Measurements from ENCODE around the gene SLC48A1.
A peak's percentile ranks its signal among the peaks of the same experiment; 100 is the strongest.

Gene SLC48A1

DNA sequence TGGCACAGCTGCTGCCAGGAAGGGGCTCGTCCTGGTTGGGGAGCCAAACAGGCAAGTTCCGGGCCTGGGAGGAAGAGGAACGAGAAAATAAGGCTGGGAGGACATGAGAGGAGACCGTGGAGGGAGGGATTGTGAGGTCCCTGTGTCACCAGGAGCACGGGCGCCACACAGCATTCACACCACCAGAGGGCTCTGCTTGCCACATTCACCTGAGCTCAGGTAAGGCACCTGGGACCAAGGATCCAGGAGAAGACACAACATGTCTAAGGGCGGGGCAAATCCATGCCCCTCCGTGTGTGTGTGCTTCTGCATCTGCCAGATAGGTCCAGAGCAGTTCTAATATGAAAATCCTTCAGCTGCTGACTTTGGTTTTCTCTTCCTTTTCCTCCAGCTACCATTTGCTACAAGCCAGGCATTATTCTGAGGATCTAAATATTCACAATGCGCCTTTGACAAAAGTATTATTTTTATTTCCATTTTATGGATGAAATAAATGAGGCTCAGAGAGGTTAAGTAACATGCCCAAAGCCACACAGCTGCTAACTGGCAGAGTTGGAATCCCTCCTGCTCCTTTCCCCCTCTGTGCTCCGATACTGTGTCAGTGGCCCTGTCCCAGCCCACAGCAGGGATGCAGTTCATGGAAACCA lies 28.9 kb upstream of the SLC48A1 start:
- peak; percentile 78 for DNase-seq (ENCODE audit: low read depth, low spot score)

DNA sequence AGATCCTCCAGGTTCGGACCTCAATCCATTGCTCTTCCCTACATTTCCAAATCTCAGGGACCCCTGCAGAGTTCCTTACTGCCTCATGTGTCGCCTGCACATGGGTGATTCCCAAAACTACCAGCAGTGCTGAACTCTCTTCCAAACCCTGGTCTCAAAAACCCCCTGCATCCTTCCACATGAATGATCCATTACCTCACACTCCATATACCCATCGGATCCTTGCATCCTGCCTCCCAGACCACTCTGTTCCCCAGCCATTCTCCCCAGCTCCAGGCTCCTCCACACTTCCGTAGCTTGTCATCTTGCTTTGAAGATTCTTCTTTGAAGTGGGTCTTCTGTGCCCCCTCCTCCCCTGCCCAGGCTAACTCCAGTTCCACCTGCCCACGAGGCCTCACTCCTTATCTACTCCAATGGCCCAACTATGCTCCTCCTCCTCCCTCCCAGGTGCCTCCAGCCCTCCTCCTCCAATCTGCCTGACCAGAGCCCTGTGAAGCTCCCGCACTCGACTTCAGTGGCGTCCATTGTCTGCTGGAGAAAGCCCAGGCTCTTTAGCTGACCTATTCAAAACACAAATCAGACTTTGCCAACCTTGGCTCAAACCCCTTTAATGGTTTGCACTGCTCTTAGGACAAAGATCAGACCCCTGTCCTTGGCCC lies 28.1 kb upstream of the SLC48A1 start:
- DNase-seq (ENCODE audit: low read depth, low spot score), result no peak

DNA sequence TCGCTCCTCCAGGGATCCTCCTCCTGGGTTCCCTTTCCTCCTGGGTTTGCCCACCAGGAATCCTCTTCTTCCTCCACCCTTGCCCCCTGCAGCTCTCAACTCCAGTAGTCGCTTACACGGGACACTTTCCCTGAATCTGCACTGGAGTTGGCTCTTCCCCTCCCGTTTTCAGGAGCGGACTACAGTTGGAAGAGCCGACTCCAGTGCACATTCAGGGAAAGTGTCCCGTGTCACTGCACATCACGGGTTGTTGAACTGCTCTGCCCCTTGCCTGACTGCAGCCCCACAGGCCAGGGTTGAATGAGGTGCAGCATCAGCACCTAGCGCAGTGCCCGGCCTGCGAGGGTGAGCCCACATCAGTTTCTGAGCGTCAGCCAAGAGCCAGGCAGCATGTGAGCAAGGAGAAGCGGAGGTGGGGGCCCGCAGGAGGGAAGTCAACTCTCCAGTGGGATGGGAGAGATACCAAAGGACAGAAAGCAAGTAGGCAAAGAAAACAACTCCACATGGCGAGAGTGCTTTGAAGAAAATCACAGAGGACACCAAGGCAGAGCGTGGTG lies 27.5 kb upstream of the SLC48A1 start:
- no peak for DNase-seq (ENCODE audit: low read depth, low spot score)

DNA sequence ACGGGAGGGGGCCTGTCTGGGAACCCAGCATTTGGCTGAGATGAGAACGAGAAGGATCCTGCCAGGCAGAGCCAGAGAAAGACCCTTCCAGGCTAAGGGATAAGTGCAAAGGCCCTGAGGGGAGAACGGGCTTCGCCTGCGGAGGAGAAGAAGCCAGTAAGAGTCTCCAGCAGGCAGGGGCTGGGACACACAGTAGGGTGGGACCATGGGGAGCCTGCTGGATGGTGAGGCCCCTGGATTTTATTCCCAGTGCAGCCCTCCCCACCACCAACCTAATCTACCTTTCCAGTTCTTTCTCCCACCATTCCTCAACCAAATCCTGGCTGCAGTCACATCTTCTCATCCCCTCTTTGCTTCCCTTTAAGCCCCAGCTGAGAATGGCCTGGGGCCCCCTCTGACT lies 27.0 kb upstream of the SLC48A1 start:
- DNase-seq (ENCODE audit: low read depth, low spot score), result no peak

DNA sequence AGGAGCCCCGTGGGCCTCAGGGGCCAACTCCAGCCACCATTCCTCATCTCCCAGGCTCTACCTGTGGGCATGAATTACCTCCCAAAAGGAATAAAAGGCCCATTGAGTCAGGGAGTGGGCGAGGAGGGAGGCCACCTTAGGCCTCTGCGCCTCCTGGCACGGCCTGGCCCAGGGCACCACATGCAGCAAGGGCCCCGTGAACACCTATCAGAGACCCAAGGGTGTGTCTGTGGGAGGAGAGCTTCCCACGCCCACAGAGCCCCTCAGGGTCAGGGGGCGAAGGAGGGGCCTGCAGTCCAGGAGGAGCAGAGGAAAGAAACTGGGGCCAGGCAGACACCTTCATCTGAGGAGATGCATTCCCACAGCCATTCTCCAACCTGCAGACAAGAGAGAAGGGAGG lies 26.5 kb upstream of the SLC48A1 start:
- DNase-seq (ENCODE audit: low read depth, low spot score), result no peak

DNA sequence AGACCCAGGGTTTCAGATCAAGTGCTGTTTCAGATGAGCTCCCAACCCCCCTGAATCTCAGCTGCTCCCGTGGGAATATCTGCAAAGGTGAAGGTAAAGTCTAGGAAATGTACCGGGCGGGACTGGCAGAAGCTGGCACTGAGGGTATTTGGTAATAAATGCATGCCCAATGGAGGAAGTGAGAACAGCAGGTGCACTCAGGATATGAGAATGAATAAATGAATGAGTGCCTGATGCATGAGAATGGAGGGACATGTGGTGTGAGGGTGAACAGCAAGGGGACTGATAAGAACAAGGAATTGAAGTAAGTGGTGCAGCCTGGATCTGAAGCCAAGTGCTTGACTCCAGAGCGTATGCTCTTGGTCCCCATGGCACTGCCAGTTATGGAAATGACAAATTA lies 25.9 kb upstream of the SLC48A1 start:
- DNase-seq (ENCODE audit: low read depth, low spot score), result no peak

DNA sequence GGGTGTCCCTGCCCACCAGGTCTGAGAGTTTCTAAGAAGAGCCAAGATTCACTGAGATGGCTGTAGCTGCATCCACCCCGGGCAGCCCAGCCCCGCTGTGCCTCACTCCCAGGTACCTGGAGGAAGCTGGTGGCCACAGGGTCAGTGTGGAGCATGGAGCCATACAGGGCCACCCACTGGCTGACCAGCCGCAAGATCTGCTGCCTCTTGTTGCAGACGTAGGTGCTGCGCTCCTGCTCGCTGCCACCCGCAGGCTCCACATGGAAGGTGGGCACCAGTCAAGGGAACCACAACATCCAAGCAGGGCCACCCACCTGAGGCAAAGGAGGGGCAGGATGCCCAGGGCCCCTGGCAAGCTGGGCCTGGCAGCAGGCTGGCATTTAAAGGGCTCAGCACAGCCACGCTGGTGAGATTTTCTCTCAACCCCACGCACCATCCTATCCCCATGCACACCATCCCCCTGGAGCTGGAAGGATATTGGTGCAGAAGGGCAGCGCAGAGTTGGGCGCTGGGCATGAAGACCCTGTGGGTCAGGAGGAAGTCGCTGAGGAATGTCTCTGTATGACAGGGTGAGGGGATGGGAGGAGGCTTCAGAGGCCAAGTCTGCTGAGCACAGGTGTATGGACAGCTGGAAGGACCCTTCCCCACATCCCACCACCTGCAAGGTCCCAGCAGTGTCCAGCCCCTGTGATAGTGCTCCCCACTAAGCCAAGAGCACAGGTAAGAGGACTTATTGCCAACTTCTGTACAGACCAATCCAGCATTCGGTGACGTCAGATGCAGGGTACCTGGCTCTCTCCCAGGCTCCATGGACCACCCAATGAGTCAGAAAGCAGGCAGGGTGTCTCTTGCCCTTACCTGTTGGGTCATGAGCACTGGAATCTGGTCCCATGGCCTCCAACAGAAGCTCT lies 25.2 kb upstream of the SLC48A1 start:
- DNase-seq (ENCODE audit: low read depth, low spot score), result no peak

DNA sequence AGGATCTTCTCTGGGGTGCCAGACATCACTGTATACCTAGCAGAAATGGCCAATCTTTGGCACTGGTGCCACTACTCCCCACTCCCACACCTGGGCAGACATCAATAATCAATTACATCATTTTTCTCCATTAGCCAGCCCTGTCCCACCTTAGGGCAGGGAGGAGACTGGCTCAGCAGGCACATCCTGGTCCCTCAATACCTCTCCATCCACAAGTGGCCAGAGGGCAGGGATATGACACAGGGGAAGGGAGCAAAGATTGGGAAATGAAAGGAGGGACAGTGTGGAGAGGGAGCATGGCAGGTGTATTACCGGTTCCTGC lies 24.6 kb upstream of the SLC48A1 start:
- no peak for DNase-seq (ENCODE audit: low read depth, low spot score)

DNA sequence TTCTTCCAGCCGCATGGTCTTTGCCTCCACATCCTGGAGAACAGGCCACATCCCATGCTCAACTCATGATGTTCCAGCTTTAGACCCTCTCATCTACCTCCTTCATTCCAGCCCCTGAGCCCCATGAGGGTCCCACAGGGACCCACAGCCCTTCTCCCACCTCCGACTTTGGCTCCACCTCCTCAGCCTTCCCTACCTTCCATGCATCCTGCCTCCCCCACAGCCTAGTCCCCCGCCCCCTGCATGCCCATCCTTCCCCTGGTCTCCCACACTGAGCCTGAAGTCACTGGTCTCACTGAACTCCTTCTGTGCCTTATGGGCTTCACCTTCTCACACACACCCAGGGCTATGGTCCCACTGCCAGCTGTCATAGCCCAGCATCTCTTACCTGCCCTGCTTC lies 24.1 kb upstream of the SLC48A1 start:
- no peak for DNase-seq (ENCODE audit: low read depth, low spot score)

DNA sequence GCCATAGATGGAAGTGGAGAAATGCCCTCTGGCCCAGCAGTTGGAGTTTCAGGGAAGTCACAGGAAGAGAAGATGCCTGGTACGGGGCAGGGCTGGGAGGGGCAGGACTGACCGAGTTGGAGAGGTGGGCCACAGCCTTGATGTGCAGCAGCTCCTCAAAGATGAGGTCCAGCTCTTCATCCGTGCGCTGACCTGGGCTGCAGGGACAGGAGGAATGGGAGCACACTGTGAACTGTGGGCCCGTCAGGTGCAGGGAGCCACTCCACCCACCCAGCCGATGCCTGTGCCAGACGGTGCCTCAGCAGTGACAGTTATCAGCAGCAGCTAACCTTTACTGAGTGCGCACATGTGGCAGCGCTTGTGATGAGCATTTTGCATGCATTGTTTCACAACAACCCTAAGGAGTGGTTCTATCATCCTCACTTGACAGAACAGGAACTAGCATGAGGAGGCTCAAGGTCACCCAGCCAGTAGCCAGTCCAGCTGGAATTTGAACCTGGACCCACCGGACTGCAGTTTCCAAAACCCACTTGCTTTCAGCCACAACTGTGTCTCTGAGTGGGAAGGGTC lies 22.7 kb upstream of the SLC48A1 start:
- no peak for DNase-seq (ENCODE audit: low read depth, low spot score)

DNA sequence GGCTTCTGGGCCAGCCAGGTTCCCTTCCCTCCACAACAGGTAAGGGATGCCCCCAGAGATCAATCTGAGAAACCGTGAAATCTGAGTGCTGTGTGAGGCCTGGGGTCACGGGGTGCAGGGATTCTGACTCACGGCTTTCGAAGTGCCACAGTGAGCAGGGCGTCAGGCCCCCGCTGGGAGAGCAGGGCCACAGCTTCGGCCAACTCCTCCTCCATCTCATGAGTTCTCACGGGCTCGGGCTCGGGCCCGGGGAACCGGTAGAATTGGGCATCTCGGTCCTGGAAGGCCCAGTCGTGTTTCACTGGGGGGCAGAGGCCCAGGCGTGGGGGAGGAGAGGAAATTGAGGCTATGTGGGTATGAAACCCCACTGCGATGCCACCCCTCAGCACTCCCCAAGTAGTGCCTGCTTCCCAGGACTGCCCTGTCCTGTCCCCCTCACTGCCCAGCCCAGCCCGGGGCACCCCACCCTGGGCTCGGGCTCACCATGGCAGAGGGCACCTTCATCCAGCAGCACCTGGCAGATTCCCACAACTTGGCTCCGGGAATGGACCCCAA lies 22.0 kb upstream of the SLC48A1 start:
- no peak for DNase-seq (ENCODE audit: low read depth, low spot score)

DNA sequence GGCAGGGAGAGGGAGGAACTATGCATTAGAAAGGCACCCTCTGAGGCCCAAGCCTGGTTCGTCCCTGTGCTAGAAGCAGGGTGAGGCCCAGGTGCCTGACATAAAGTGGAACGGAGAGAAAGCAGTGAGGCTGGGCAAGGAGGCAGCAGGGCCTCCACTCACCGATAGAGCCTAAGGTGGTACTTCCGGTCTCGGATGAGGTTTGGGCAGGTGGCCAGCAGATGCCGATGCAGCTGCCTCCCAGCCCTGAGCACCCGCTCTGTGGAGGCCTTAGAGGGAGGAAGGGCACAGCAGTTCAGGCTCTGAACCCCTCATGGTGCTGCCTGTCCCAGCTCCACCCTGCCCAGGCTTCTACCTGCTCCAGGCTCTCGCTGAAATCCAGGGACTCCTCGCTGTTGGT lies 21.5 kb upstream of the SLC48A1 start:
- DNase-seq (ENCODE audit: low read depth, low spot score), result no peak

DNA sequence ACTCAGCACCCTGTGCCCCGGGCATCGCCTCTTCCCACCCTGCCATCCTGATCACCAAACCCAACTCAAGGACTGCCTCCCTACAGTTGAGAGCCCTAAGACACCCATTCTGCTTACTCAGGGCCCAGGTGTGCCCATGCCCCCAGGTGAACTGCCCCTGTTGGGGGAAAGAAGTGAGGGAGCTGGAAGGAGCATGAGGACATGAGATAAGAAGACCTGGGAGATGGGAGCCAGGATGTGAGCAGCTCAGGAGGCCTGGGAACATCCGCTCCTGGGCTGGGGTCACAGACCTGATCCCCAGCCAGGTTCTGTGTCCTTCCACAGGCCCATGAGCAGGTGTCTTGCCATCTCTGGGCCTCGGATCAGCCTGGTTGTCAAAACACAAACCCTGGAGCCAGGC lies 20.9 kb upstream of the SLC48A1 start:
- no peak for DNase-seq (ENCODE audit: low read depth, low spot score)

DNA sequence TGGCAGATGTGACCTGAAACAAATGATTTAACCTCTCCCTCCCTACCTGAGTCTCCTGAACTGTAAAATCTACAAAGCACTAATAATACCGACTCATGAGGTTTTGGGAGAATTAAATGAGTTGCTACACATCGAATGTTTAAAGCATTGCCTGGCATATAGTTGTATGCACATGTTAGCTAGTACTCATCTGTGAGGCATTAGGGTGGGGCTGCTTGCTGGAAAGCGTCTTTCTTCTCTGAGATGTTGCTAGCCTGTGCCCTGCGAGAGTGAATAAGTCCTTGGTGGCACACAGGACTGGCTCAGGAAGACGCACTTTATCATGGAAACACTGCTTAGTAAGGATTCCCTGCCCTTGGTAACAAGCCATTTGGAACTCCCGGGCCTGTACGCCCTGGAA lies 20.5 kb upstream of the SLC48A1 start:
- DNase-seq (ENCODE audit: low read depth, low spot score), result no peak

DNA sequence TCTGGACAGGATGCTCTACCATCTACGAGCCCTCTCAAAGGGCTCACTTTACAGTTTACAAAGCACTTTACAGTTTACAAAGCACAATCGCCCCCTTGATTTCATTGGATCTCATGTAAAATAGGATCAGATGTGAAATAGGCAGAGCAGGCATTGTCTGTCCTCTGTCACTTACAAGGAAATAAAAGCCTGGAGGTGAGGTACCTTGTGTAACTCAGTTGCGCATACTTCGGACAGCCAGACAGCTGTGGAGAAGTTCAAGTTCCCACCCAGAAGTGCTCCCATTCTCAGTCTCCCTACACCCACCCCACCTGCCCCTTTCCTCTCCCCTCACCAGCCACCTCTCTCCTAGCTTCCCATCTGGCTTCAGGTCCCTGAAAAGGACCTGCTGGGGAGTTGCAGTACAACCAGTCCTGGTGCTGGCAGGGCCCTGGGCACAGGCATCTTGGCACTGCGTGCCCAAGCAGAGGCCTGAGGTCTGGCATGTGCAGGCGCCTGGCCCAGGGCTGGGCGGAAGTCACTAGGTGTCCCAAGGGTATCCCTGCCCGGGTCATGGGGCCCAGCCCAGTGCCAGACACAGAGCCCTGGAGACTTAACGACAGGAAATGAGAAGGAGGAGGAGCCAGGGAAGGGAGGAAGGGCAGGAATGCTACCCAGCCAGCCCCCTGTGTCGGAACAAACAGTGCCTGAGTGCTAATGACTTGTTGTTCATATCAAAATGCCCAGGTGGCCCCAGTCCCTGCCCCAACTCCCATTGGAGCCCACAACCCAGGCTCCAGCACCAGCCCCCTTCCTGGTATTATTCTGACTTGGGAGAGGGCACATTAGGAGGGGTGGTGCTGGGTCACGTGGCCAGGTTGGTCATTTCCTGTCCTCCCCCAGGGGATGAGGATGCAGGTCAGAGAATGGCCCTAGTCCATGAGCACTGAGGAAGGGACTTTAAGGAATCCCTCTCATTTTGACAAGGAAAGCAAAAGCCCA lies 19.7 kb upstream of the SLC48A1 start:
- DNase-seq (ENCODE audit: low read depth, low spot score), result peak; percentile 56

DNA sequence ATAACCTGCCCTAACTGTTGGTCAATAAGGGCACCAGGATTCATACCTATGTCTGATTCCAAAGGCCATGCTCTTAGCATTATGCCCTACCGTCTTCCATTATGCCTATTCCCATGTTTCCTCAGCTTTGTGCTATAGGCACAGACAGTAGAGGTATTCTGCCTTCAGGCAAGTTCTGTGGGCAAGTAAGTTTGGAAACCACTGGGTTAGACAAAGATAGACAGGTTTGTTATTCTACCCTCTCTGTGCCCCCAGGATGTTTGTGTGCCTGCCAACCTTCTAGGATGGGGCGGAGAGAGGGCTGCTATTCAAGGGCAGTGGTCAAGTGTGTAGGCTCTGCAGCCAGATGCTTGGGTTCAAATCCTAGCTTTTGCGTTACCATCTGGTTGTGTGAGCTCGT lies 18.9 kb upstream of the SLC48A1 start:
- no peak for DNase-seq (ENCODE audit: low read depth, low spot score)

DNA sequence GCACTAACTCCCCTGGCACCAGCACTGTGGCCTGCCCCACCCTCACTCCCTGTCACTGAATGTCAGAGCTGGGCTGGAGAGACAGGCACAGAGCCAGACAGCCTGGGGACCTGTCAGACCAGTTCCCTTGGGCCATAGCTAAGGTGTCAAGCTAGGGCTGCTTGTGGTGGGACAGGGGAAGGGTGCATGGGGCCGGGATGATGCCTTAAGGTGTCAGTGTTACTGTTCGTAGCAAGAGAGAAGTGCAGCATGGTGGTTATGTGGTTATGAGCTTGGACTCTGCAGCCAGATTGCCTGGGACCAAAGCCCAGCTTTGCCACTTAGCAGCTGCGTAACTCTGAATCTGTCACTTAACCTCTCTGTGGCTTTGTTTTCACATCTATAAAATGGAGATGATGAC lies 18.2 kb upstream of the SLC48A1 start:
- DNase-seq (ENCODE audit: low read depth, low spot score), result no peak

DNA sequence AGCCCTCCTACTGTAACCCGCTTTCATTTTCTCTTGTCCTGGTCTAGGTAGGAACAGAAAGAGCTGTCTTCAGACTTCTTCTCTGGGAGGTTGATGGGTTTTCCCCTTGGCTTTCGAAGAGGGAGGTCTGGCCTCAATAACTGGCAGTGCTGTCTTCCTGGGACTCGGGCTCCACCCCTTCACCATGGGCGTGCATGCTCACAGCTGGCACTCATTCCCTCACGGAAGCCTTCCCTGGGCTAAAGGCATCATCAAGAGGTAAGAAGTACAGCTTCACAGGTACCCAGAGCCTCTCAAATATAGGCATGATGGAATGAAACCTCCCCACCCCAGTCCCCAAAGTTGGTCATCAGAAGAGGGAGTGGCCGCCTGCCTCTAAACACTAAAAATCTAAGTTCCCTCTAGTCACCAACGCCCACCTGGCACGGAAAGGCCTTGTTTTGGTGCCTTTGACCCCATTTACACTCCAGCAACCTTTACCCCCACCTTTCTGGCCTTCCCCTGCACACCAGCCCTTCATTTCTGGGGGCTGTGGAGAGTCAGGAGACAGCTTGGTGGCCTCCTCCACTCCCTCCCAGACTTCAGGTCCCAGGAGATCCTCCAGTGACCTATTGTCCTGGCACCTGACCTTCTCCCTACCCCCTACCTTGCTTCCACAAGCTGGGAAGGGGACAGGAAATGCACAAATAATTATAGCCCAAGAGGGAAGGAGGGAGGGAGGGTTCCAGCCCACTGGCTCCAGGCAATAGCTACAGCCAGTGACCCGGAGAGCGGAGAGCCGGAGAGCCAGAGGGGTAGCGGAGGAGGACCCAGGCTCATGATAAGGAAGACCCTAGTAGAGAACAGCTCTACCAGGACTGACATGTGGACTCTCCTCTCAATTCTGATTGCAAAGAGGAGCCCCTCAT lies 17.1 kb upstream of the SLC48A1 start:
- no peak for DNase-seq (ENCODE audit: low read depth, low spot score)

DNA sequence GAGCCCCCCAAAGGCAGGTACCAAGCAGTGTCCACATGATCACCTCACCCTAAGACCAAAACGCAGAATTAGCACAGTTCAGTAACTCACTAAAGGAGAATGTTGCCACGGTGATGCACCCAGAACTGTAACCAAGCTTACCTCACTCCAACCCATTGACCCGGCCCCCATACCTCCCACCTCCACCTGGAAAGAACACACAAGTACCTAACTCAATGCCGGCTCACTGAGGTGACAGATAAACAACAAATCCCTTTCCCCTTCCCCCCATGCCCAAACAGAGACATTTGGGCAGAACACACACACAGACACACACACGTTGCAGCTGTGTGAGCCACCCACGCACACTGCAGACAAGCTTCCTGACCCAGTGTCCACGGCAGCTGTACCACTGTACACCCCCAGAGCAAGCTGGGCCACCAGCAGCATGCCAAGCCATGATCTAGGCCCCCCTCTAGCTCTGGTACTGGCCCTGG lies 15.6 kb upstream of the SLC48A1 start:
- no peak for DNase-seq (ENCODE audit: low read depth, low spot score)

Data from iPS DF 19.7 (cell line).